OCI-LY1 (cell line): ENCODE results near the gene VPS41.

Source experiments
- EZH2 ChIP-seq: fragments of 200-600 bp; sonication (generic), shearing (Covaris generic); IDR thresholded peaks from 2 replicates; pipeline ENCODE4 v1.8.0; 2017; ENCODE audit warnings: borderline replicate concordance, mixed run types, mild to moderate bottlenecking, antibody characterized with exemption, low read length, moderate library complexity, mixed read lengths
- TF ChIP-seq, protein P1 (sequence below): fragments of 200-600 bp; sonication (generic), shearing (Covaris generic); IDR thresholded peaks from 2 replicates; pipeline ENCODE4 v1.5.1; 2017; ENCODE audit warnings: mild to moderate bottlenecking, antibody characterized with exemption, low read length, moderate library complexity, mixed read lengths

DNA sequence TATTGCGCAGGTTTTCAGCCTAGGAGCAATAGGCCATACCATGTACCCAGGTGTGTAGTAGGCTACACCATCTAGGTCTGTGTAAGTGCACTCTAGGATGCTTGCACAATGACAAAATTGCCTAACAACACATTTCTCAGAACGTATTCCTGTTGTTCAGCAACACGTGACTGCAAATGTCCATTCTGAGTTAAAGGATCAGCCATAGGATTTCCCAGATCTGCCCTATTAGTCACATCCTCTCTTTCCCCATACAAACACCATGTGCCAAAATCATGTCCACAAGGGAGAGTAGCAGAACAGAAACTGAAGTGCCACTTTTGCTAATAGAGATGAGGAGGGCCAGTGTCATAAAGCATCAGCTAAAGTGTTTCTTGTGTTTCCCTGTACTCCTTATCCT is 235.2 kb downstream of the VPS41 start:
- no peak for TF ChIP-seq EZH2
- TF ChIP-seq, protein P1, sequence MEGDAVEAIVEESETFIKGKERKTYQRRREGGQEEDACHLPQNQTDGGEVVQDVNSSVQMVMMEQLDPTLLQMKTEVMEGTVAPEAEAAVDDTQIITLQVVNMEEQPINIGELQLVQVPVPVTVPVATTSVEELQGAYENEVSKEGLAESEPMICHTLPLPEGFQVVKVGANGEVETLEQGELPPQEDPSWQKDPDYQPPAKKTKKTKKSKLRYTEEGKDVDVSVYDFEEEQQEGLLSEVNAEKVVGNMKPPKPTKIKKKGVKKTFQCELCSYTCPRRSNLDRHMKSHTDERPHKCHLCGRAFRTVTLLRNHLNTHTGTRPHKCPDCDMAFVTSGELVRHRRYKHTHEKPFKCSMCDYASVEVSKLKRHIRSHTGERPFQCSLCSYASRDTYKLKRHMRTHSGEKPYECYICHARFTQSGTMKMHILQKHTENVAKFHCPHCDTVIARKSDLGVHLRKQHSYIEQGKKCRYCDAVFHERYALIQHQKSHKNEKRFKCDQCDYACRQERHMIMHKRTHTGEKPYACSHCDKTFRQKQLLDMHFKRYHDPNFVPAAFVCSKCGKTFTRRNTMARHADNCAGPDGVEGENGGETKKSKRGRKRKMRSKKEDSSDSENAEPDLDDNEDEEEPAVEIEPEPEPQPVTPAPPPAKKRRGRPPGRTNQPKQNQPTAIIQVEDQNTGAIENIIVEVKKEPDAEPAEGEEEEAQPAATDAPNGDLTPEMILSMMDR: no peak
